Measurements from ENCODE around the gene DENND11.

GRCh38 chr7:141717450-141717849, 15.5 kb upstream of the DENND11 start:
- TF ChIP-seq, protein P1, sequence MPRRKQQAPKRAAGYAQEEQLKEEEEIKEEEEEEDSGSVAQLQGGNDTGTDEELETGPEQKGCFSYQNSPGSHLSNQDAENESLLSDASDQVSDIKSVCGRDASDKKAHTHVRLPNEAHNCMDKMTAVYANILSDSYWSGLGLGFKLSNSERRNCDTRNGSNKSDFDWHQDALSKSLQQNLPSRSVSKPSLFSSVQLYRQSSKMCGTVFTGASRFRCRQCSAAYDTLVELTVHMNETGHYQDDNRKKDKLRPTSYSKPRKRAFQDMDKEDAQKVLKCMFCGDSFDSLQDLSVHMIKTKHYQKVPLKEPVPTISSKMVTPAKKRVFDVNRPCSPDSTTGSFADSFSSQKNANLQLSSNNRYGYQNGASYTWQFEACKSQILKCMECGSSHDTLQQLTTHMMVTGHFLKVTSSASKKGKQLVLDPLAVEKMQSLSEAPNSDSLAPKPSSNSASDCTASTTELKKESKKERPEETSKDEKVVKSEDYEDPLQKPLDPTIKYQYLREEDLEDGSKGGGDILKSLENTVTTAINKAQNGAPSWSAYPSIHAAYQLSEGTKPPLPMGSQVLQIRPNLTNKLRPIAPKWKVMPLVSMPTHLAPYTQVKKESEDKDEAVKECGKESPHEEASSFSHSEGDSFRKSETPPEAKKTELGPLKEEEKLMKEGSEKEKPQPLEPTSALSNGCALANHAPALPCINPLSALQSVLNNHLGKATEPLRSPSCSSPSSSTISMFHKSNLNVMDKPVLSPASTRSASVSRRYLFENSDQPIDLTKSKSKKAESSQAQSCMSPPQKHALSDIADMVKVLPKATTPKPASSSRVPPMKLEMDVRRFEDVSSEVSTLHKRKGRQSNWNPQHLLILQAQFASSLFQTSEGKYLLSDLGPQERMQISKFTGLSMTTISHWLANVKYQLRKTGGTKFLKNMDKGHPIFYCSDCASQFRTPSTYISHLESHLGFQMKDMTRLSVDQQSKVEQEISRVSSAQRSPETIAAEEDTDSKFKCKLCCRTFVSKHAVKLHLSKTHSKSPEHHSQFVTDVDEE (CRISPR knock-in tag; IDR thresholded peaks at IDR 0.05): no peak
- TF ChIP-seq TOX (CRISPR knock-in tag; IDR thresholded peaks at IDR 0.05; ENCODE audit: borderline replicate concordance) (no peak), RARB (CRISPR knock-in tag; IDR thresholded peaks at IDR 0.05) (no peak), ZFP3 (CRISPR knock-in tag; IDR thresholded peaks at IDR 0.05) (no peak), ARNTL (CRISPR knock-in tag; IDR thresholded peaks at IDR 0.05; ENCODE audit: borderline replicate concordance, low read depth) (no peak), GLIS3 (CRISPR knock-in tag; IDR thresholded peaks at IDR 0.05) (no peak), ZFP30 (CRISPR knock-in tag; IDR thresholded peaks at IDR 0.05) (no peak), BACH2 (CRISPR knock-in tag; IDR thresholded peaks at IDR 0.05; ENCODE audit: borderline replicate concordance) (no peak), ZNF8 (CRISPR knock-in tag; IDR thresholded peaks at IDR 0.05) (no peak), CSDC2 (CRISPR knock-in tag; IDR thresholded peaks at IDR 0.05) (no peak), ESRRG (CRISPR knock-in tag; IDR thresholded peaks at IDR 0.05) (no peak)
- TF ChIP-seq, protein P2, sequence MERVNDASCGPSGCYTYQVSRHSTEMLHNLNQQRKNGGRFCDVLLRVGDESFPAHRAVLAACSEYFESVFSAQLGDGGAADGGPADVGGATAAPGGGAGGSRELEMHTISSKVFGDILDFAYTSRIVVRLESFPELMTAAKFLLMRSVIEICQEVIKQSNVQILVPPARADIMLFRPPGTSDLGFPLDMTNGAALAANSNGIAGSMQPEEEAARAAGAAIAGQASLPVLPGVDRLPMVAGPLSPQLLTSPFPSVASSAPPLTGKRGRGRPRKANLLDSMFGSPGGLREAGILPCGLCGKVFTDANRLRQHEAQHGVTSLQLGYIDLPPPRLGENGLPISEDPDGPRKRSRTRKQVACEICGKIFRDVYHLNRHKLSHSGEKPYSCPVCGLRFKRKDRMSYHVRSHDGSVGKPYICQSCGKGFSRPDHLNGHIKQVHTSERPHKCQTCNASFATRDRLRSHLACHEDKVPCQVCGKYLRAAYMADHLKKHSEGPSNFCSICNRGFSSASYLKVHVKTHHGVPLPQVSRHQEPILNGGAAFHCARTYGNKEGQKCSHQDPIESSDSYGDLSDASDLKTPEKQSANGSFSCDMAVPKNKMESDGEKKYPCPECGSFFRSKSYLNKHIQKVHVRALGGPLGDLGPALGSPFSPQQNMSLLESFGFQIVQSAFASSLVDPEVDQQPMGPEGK (CRISPR knock-in tag; IDR thresholded peaks at IDR 0.05; ENCODE audit: borderline replicate concordance): no peak
